Raji (cell line): ENCODE data around the gene KCNH8.

ENCODE experiments used
- POLR2A ChIP-seq: IDR thresholded peaks from 2 replicates; pipeline ENCODE4 v1.6.1; 2011; ENCODE audit warnings: low read depth, low read length, control low read depth; ENCODE audit not compliant: insufficient read depth

The KCNH8 gene

DNA sequence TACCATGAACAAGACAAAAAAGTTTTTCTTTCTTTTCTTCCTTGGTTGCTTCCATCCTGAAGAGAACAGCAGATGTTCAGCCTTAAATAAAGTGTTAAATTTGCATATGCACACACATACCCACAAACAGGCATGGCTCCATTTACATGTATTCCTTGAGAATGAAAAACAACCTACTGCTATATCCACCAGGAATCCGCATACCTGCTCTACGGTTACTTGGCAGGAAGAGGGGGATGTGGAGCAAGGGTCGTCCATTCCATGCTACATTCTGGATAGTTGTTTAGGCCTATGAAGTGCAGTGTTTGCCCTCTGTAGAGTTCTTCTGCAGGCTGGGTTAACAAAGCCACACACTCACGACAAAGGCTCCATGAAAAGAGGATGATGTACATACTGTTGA, 322.8 kb downstream of the KCNH8 start:
- no peak for TF ChIP-seq POLR2A

DNA sequence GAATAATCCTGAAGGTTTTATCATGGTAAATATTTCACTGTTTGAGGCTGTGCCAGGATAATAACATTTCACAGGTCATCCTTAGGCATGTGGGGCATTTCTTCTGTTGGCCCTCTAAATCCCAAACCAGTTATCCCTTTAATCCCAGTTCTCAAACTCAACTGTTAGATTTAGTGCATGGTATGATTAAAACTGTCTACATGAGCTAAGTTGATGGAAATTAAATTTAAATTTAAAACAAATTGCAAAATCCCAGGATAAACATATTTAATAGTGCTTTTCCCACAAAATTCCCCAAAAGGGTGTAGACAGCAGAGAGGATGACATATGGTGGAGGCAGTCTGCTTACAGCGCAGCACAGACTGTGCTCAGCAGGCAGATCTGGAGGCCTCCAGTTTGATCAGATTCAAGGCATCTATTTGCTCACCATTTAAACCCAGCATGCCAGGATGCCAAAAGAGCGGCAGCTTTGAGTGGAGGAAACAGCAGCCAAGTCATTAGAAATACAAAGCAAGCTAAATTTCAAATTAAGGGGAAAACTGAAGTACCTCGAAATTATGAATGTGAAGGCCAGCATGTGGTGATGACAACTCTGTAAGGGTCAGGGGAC, 325.8 kb downstream of the KCNH8 start:
- no peak for TF ChIP-seq POLR2A

- TF ChIP-seq POLR2A = no peak
Observed at GRCh38 chr3:19476281-19476680, 328.0 kb downstream of the KCNH8 start.

DNA sequence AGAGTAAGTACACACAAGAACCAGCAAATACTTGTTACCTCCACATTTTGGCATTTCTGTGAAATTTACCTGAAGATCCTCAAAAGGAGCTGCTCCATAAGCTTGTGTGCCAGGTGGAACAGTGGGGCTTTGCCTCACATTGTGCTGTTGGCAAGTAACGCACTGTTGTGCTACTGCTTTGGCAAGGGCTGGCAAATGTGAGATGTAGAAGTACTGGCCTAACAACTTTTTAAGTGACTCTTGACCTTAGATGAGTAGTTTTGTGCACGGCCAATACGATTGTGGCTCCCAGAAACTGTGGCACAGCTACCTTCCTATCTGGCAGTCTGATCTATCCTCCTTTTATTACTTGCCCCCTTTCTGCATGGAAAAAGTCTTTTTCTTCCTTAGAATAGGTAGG, 337.0 kb downstream of the KCNH8 start:
- TF ChIP-seq POLR2A = no peak

GRCh38 chr3:19487386-19487785, 339.1 kb downstream of the KCNH8 start:
- TF ChIP-seq POLR2A = no peak

GRCh38 chr3:19488939-19489338, 340.6 kb downstream of the KCNH8 start:
- no peak for TF ChIP-seq POLR2A

DNA sequence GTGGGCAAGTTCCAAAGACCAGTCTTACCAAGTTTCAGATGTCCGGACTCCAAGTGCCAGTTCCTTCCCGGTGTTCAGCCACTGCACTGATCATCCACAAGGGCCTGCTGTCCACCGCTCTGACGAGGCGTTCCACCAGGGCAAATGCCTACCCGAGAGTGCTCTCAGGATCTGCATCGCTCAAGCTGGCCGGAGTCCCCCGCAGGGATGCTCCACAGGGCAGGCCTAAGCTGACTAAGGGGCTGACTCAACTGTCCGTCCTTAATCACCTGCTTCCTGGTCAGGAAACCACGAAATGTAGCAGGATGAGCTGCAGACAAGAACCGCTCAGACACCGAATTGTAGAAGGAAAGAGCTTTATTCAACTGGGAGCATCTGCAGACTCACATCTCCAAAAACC, 341.6 kb downstream of the KCNH8 start:
- no peak for TF ChIP-seq POLR2A

DNA sequence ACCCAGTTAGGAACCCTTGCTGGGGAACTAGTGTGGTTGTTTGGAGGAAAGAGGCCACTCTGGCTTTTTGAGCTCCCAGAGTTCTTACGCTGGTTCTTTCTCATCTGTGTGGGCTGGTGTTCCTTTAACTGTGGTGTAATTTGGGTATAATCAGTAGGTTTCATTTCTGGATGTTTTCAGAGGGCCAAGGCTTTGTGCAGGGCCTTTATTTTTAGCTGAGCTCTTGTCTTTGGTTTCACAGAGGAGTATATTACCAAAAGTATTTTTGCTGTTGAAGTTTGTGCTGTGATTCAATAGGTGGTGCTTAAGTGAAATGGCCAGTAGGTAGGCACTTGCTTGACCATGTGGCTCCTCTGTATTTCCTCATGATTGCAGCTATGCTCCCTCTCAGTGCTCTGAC, 357.9 kb downstream of the KCNH8 start:
- TF ChIP-seq POLR2A = no peak

- no peak for TF ChIP-seq POLR2A
Observed at GRCh38 chr3:19522305-19522704, 374.0 kb downstream of the KCNH8 start.

GRCh38 chr3:19526071-19526470, 377.8 kb downstream of the KCNH8 start:
- no peak for TF ChIP-seq POLR2A

DNA sequence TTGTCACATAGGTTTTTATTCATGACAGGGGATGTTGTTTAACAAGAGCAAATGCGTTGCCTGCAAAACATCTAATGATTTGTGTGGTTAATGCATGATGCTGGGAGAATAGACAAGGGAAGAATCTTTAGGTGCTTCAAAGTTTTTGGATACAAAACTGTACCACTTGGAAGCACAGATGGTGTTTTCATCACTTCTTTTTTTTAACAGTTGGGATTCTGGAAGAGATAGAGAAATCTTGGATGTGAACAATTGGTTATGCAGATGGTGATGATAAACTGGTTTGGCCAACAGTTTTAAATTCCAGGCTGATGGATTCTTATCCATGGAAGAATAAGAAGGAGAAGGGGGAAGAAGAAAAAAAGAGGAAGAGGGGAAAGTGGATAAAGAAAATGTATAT, 379.4 kb downstream of the KCNH8 start:
- TF ChIP-seq POLR2A = no peak

DNA sequence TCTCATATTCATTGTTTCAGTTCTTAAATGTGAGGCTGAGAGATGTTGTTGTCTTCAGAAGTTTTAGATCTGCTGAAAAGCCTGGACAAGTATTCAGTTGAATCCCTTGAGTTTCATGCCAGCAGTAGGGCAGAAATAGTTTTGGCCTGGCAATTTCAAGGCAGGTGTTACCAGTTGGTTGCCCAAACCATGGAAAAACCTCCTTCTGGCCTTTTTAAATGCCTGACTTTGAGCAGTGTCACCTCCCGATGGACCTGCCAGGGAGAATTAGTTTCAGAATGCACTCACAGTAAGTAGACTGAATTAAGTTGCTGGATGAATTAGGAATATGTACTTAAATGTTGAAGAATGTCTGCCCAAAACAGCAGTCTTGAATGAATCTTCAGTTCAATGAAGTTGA, 383.1 kb downstream of the KCNH8 start:
- TF ChIP-seq POLR2A = no peak

GRCh38 chr3:19539518-19540392, 391.4 kb downstream of the KCNH8 start:
- TF ChIP-seq POLR2A = no peak

DNA sequence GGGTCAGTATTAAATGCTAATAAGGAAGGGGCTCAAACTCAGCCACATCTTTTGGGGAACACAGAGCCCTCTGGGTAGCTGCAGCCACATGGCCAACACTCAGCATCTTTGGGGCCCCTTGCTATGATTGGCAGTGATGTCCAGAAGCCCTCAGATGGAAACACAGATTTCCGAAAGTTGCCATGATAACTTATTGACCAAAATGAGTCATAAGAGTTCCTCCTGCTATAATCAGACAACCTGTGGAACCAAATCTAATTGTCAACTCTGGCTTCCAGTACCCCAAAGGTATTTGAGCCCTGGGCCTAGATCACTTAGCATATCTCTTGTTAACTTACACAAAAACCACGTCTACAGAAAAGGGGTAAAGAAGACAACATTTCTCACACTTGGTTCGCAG, 392.2 kb downstream of the KCNH8 start:
- TF ChIP-seq POLR2A = no peak

GRCh38 chr3:19541284-19541683, 393.0 kb downstream of the KCNH8 start:
- no peak for TF ChIP-seq POLR2A

DNA sequence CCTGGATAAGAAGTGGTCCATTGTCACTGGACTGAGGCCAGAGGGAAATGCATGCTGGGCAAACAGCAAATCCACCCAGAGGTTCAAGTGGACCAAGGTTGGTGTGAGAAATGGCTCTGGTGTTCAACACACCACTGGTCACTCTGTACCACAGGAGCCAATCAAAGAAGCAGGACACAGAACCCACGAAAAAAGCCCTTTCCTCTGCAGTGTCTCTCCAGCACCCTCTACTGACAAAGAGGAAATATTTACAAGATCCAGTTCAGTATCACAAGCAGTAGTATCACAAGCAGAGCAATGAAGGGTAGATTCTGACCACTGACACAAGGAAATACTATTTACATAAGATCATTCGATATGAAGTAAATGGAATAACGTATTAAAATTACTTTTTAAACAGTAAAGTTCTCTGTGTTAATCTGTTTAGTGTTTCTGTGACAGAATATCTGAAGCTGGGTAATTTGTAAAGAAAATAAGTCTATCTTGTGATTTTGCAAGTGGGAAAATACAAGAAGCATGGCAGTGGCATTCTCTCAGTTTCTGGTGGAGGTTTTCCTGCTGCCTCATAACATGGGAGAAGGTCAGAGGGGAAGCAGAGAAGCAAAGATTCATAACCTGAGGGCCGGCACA, 395.0 kb downstream of the KCNH8 start:
- no peak for TF ChIP-seq POLR2A
